GM12878 (cell line): Measurements from ENCODE around the gene TMEM179B.

Source experiments
- BCL11A ChIP-seq: IDR thresholded peaks from 2 replicates; pipeline ENCODE4 v1.6.1; 2011; ENCODE audit warnings: low read depth, low read length
- CTCF ChIP-seq, 3 experiments: IDR thresholded peaks in 2 of 3; conservative IDR thresholded peaks in 1 of 3; 2 replicates each; pipeline ENCODE4 v1.5.1; 2011; ENCODE audit warnings: low read depth in 3 of 3, low read length in 3 of 3, mild to moderate bottlenecking in 3 of 3, control low read depth in 2 of 3, moderate library complexity in 2 of 3, inconsistent platforms in 1 of 3, mixed read lengths in 1 of 3; ENCODE audit not compliant: control insufficient read depth in 2 of 3, insufficient read depth in 1 of 3; ENCODE audit errors: extremely low read depth in 1 of 3
- FOXM1 ChIP-seq: IDR thresholded peaks from 2 replicates; pipeline ENCODE4 v1.6.1; 2012; ENCODE audit warnings: low read depth, mild to moderate bottlenecking, inconsistent platforms, low read length, moderate library complexity
- JUND ChIP-seq: IDR thresholded peaks from 2 replicates; pipeline ENCODE4 v1.6.1; 2012; ENCODE audit warnings: low read depth, mild to moderate bottlenecking, low read length, improper control_type of control experiment, moderate library complexity
- MEF2B ChIP-seq: fragments of 450-650 bp; IDR thresholded peaks from 2 replicates; pipeline ENCODE4 v1.6.1; 2018; ENCODE audit warnings: mild to moderate bottlenecking, moderate library complexity; ENCODE audit not compliant: partially characterized antibody, poor library complexity, severe bottlenecking
- MYC ChIP-seq: IDR thresholded peaks from 2 replicates; pipeline ENCODE4 v1.6.1; 2011; ENCODE audit warnings: mild to moderate bottlenecking, low read length, moderate library complexity, inconsistent platforms; ENCODE audit not compliant: insufficient read depth, insufficient replicate concordance, insufficient read length, severe bottlenecking
- POLR2A ChIP-seq: IDR thresholded peaks from 2 replicates; pipeline ENCODE4 v1.6.1; 2011; ENCODE audit warnings: low read depth, mild to moderate bottlenecking, low read length
- RFX5 ChIP-seq: IDR thresholded peaks from 2 replicates; pipeline ENCODE4 v1.6.1; 2011; ENCODE audit warnings: low read depth, low read length, improper control_type of control experiment
- SPI1 ChIP-seq: IDR thresholded peaks from 2 replicates; pipeline ENCODE4 v1.6.1; 2011; ENCODE audit warnings: low read depth, mild to moderate bottlenecking, low read length, moderate library complexity, borderline replicate concordance; ENCODE audit not compliant: insufficient read depth
- TBL1XR1 ChIP-seq: IDR thresholded peaks from 2 replicates; pipeline ENCODE4 v1.6.1; 2012; ENCODE audit warnings: low read depth, low read length, improper control_type of control experiment
- TF ChIP-seq, protein P1 (sequence below): fragments of 450-650 bp; IDR thresholded peaks from 2 replicates; pipeline ENCODE4 v1.6.1; 2017; ENCODE audit warnings: antibody characterized with exemption, mild to moderate bottlenecking, moderate library complexity
- TF ChIP-seq, protein P2 (sequence below): fragments of 450-650 bp; IDR thresholded peaks from 2 replicates; pipeline ENCODE4 v1.6.1; 2018; ENCODE audit warnings: borderline replicate concordance, mild to moderate bottlenecking; ENCODE audit not compliant: partially characterized antibody

DNA sequence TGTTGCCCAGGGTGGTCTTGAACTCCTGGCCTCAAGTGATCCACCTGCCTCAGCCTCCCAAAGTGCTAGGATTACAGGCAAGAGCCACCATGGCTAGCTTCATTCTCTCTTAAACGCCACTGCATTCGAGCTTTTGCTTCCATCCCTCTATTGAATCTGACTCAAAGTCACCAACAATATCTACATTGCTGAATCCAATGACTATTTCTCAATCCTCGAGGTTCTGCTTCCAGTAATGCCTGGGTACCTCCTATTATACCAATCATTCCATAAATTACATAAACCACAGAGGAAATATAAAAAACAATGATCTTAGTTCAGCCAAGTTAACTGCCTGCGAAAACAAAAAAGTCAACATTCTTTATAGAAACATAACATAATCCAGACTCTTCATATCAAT lies 29.9 kb downstream of the TMEM179B start:
- TF ChIP-seq CTCF (IDR thresholded peaks at IDR 0.05 in 2 of 3, conservative IDR thresholded peaks at IDR 0.05 in 1 of 3; ENCODE audit: control insufficient read depth in 2 of 3, extremely low read depth in 1 of 3, insufficient read depth in 1 of 3, low read depth in 3 of 3, low read length in 3 of 3) (no peak), POLR2A (no peak), FOXM1 (no peak), TBL1XR1 (no peak), RFX5 (no peak), JUND (no peak), MYC (no peak), BCL11A (no peak), SPI1 (no peak), MEF2B (no peak)
- TF ChIP-seq, protein P1, sequence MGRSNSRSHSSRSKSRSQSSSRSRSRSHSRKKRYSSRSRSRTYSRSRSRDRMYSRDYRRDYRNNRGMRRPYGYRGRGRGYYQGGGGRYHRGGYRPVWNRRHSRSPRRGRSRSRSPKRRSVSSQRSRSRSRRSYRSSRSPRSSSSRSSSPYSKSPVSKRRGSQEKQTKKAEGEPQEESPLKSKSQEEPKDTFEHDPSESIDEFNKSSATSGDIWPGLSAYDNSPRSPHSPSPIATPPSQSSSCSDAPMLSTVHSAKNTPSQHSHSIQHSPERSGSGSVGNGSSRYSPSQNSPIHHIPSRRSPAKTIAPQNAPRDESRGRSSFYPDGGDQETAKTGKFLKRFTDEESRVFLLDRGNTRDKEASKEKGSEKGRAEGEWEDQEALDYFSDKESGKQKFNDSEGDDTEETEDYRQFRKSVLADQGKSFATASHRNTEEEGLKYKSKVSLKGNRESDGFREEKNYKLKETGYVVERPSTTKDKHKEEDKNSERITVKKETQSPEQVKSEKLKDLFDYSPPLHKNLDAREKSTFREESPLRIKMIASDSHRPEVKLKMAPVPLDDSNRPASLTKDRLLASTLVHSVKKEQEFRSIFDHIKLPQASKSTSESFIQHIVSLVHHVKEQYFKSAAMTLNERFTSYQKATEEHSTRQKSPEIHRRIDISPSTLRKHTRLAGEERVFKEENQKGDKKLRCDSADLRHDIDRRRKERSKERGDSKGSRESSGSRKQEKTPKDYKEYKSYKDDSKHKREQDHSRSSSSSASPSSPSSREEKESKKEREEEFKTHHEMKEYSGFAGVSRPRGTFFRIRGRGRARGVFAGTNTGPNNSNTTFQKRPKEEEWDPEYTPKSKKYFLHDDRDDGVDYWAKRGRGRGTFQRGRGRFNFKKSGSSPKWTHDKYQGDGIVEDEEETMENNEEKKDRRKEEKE = no peak
- TF ChIP-seq, protein P2, sequence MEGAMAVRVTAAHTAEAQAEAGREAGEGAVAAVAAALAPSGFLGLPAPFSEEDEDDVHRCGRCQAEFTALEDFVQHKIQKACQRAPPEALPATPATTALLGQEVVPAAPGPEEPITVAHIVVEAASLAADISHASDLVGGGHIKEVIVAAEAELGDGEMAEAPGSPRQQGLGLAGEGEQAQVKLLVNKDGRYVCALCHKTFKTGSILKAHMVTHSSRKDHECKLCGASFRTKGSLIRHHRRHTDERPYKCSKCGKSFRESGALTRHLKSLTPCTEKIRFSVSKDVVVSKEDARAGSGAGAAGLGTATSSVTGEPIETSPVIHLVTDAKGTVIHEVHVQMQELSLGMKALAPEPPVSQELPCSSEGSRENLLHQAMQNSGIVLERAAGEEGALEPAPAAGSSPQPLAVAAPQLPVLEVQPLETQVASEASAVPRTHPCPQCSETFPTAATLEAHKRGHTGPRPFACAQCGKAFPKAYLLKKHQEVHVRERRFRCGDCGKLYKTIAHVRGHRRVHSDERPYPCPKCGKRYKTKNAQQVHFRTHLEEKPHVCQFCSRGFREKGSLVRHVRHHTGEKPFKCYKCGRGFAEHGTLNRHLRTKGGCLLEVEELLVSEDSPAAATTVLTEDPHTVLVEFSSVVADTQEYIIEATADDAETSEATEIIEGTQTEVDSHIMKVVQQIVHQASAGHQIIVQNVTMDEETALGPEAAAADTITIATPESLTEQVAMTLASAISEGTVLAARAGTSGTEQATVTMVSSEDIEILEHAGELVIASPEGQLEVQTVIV = no peak
